Measurements from ENCODE around the gene CREBBP. TPM values are rescaled to one million over a fixed set of nuclear protein-coding genes. Genes with fewer than 3 reads are reported as not detected.

CREBBP gene
- total RNA-seq, 2 experiments from 2014 or later, result 72.9 to 75.8 TPM

GRCh38 chr16:3730161-3731125 is 150.1 kb downstream of the CREBBP start:
- peak; percentile 19 for DNase-seq
- Mint-ChIP-seq H3K27ac (no peak overlapping the region), H3K27me3 (no peaks in the 10 kb centered on the region), H3K4me3 (no peak overlapping the region), H3K4me1 (peaks cover 2% of the 10 kb centered on the region), H3K9me3 (no peaks in the 10 kb centered on the region), H3K36me3 (peaks cover 20% of the 10 kb centered on the region)
- POLR2A ChIA-PET, result no interaction called here
- no peak for ATAC-seq (ENCODE audit: low read depth)

- ATAC-seq (ENCODE audit: low read depth), result no peak
- peaks cover 2% of the 10 kb centered on the region for H3K4me1 Mint-ChIP-seq
- peak; percentile 14 for DNase-seq
- H3K36me3 Mint-ChIP-seq, result peaks cover 14% of the 10 kb centered on the region
- POLR2A ChIA-PET, result no interaction called here
- H3K4me3 Mint-ChIP-seq, result no peak overlapping the region
- H3K9me3 Mint-ChIP-seq, result no peaks in the 10 kb centered on the region
- H3K27me3 Mint-ChIP-seq, result no peaks in the 10 kb centered on the region
- H3K27ac Mint-ChIP-seq, result no peak overlapping the region
Measured at GRCh38 chr16:3729161-3730112, 151.1 kb downstream of the CREBBP start.

GRCh38 chr16:3728424-3729160 is 151.9 kb downstream of the CREBBP start:
- no peaks in the 10 kb centered on the region for H3K9me3 Mint-ChIP-seq
- no peak for ATAC-seq (ENCODE audit: low read depth)
- no peak overlapping the region for H3K27ac Mint-ChIP-seq
- H3K4me3 Mint-ChIP-seq, result no peak overlapping the region
- peaks cover 9% of the 10 kb centered on the region for H3K36me3 Mint-ChIP-seq
- POLR2A ChIA-PET, result no interaction called here
- peaks cover 2% of the 10 kb centered on the region for H3K4me1 Mint-ChIP-seq
- DNase-seq, result no peak
- no peaks in the 10 kb centered on the region for H3K27me3 Mint-ChIP-seq

- Mint-ChIP-seq H3K4me3 (no peak overlapping the region), H3K36me3 (peaks cover 9% of the 10 kb centered on the region), H3K9me3 (no peaks in the 10 kb centered on the region), H3K4me1 (peaks cover 2% of the 10 kb centered on the region), H3K27ac (no peak overlapping the region), H3K27me3 (no peaks in the 10 kb centered on the region)
- POLR2A ChIA-PET, result no interaction called here
- no peak for DNase-seq
- no peak for ATAC-seq (ENCODE audit: low read depth)
Measured at GRCh38 chr16:3727806-3728381, 152.6 kb downstream of the CREBBP start.

GRCh38 chr16:3726021-3726687 is 154.4 kb downstream of the CREBBP start:
- no peak overlapping the region for H3K4me3 Mint-ChIP-seq
- DNase-seq (no peak), ATAC-seq (ENCODE audit: low read depth) (no peak)
- peaks cover 2% of the 10 kb centered on the region for H3K4me1 Mint-ChIP-seq
- no peaks in the 10 kb centered on the region for H3K9me3 Mint-ChIP-seq
- no peaks in the 10 kb centered on the region for H3K27me3 Mint-ChIP-seq
- no peak overlapping the region for H3K27ac Mint-ChIP-seq
- H3K36me3 Mint-ChIP-seq, result peaks cover 8% of the 10 kb centered on the region
- POLR2A ChIA-PET, result no interaction called here

GRCh38 chr16:3725276-3725675 is 155.2 kb downstream of the CREBBP start:
- H3K27ac Mint-ChIP-seq, result no peak overlapping the region
- H3K36me3 Mint-ChIP-seq, result peaks cover 7% of the 10 kb centered on the region
- H3K4me1 Mint-ChIP-seq, result peaks cover 2% of the 10 kb centered on the region
- ATAC-seq (ENCODE audit: low read depth), result no peak
- H3K9me3 Mint-ChIP-seq, result no peaks in the 10 kb centered on the region
- POLR2A ChIA-PET, result no interaction called here
- no peaks in the 10 kb centered on the region for H3K27me3 Mint-ChIP-seq
- H3K4me3 Mint-ChIP-seq, result no peak overlapping the region
- no peak for DNase-seq

GRCh38 chr16:3722508-3722907 is 158.0 kb downstream of the CREBBP start:
- no peaks in the 10 kb centered on the region for H3K9me3 Mint-ChIP-seq
- H3K36me3 Mint-ChIP-seq, result peaks cover 3% of the 10 kb centered on the region
- DNase-seq (no peak), ATAC-seq (ENCODE audit: low read depth) (no peak)
- H3K27me3 Mint-ChIP-seq, result no peaks in the 10 kb centered on the region
- no peak overlapping the region for H3K27ac Mint-ChIP-seq
- H3K4me1 Mint-ChIP-seq, result peaks cover 6% of the 10 kb centered on the region
- POLR2A ChIA-PET, result no interaction called here
- no peak overlapping the region for H3K4me3 Mint-ChIP-seq

- no peaks in the 10 kb centered on the region for H3K9me3 Mint-ChIP-seq
- ATAC-seq (ENCODE audit: low read depth) (no peak), DNase-seq (no peak)
- H3K36me3 Mint-ChIP-seq, result no peaks in the 10 kb centered on the region
- POLR2A ChIA-PET, result no interaction called here
- no peaks in the 10 kb centered on the region for H3K27me3 Mint-ChIP-seq
- no peak overlapping the region for H3K27ac Mint-ChIP-seq
- no peak overlapping the region for H3K4me3 Mint-ChIP-seq
- H3K4me1 Mint-ChIP-seq, result peaks cover 12% of the 10 kb centered on the region
Measured at GRCh38 chr16:3720418-3720817, 160.1 kb downstream of the CREBBP start.

GRCh38 chr16:3718628-3719027 is 161.9 kb downstream of the CREBBP start:
- H3K4me1 Mint-ChIP-seq, result peaks cover 19% of the 10 kb centered on the region
- DNase-seq, result no peak
- no peaks in the 10 kb centered on the region for H3K9me3 Mint-ChIP-seq
- H3K36me3 Mint-ChIP-seq, result peaks cover 9% of the 10 kb centered on the region
- peak overlapping the region; percentile 60 for H3K27ac Mint-ChIP-seq
- no peaks in the 10 kb centered on the region for H3K27me3 Mint-ChIP-seq
- POLR2A ChIA-PET, result interaction anchor here (0.7 to 1.5 kb wide), 2 partner anchors 20 to 100 kb away, joined by 3 read pairs; no protein-coding TSS in a partner anchor
- no peak overlapping the region for H3K4me3 Mint-ChIP-seq
- no peak for ATAC-seq (ENCODE audit: low read depth)

- no peaks in the 10 kb centered on the region for H3K9me3 Mint-ChIP-seq
- peaks cover 13% of the 10 kb centered on the region for H3K36me3 Mint-ChIP-seq
- peak overlapping the region; percentile 93 for H3K4me3 Mint-ChIP-seq
- H3K27ac Mint-ChIP-seq, result peak overlapping the region; percentile 74
- POLR2A ChIA-PET, result interaction anchor here (0.6 to 1.5 kb wide), 7 partner anchors 19 to 379 kb away, joined by 3 to 12 read pairs (median 4); no protein-coding TSS in a partner anchor
- H3K27me3 Mint-ChIP-seq, result no peaks in the 10 kb centered on the region
- H3K4me1 Mint-ChIP-seq, result peaks cover 20% of the 10 kb centered on the region
- ATAC-seq (ENCODE audit: low read depth), result no peak
- DNase-seq, result no peak
Measured at GRCh38 chr16:3718019-3718391, 162.5 kb downstream of the CREBBP start.

- H3K4me1 Mint-ChIP-seq, result peaks cover 22% of the 10 kb centered on the region
- ATAC-seq (ENCODE audit: low read depth) (peak; percentile 96), DNase-seq (peak; percentile 96)
- peaks cover 15% of the 10 kb centered on the region for H3K36me3 Mint-ChIP-seq
- H3K4me3 Mint-ChIP-seq, result peak within 1 kb of the TSS; percentile 93
- no peaks in the 10 kb centered on the region for H3K27me3 Mint-ChIP-seq
- peak within 1 kb of the TSS; percentile 92 for H3K27ac Mint-ChIP-seq
- POLR2A ChIA-PET, result interaction anchor here (0.6 to 1.5 kb wide), 10 partner anchors 15 to 759 kb away, joined by 3 to 12 read pairs (median 4); partner anchors contain the start of genes CREBBP and HMOX2
- no peaks in the 10 kb centered on the region for H3K9me3 Mint-ChIP-seq
Measured at GRCh38 chr16:3717235-3718018, 163.1 kb downstream of the CREBBP start, which contains the start of gene TRAP1. Gene TRAP1 (minus strand): TSS chr16:3717524. CDS start chr16:3717508, 16 bp downstream.
